GM21528 (cell line): Measurements from ENCODE around the gene CD300LB.
"Not testable (repeated sequence)": the region's sequence is repeated elsewhere in the genome, so short reads cannot be mapped to it uniquely, and the experiment has no call there.

Source experiments
- ATAC-seq: cut with Tn5 transposase; IDR thresholded peaks from one replicate; pipeline ENCODE4 v1.9.1; 2021; ENCODE audit warnings: mild to moderate bottlenecking, moderate library complexity; ENCODE audit not compliant: unreplicated experiment, low FRiP score

Gene CD300LB

DNA sequence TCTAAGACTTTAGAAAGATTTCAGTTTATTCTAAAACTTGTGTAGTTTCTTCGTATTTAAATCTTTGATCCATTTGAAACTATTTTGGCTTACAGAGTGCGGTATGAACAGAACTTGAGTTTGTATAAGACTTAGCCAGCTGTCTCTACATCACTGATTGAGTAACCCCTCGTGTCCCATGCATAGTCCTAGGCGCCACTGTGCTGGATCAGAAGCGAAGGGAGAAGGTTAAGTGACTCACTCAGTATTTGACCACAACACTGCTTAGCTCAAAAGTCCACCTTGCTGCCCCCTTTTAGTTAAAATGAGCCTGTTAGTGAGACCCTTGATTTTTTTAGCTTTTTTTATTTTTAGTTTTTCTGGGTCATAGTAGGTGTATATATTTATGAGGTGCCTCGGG is 28.4 kb downstream of the CD300LB start:
- no peak for ATAC-seq

DNA sequence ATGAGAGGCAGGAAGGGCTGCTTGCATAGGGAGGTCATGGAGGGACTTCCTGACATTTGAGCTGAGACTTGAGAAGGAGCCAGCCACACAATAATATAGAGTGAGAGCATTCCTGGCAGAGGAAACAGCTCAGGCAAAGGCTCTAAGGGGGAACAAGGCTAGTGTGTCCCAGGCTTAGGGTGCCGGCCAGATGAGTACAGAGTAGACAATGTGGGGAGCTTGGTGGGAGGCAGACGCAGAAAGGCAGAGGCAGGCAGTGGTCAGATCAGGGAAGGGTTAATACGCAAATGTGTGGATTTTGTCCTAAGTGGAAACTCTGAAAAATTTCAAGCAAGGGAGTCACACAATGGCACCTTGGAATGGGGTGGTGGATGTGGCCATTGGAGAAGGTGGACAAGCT is 31.3 kb downstream of the CD300LB start:
- ATAC-seq: no peak

DNA sequence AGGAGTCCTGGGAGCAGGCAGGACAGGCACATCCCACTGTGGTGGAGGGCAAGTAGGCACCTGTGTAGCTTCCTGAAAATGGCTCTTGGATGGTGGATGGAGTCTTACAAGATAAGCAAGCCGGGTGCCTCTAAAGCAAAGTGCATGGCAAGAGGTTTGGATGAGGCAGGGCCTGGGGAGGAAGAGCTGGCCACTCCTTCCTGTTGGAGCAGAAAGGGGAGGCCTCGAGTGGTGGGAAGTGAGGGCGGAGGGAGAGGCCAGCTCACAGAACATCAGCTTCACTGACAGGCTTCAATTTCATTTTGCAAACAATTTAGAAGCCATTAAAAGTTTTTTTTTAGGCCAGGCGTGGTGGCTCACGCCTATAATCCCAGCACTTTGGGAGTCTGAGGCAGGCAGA is 33.8 kb downstream of the CD300LB start:
- ATAC-seq: no peak

DNA sequence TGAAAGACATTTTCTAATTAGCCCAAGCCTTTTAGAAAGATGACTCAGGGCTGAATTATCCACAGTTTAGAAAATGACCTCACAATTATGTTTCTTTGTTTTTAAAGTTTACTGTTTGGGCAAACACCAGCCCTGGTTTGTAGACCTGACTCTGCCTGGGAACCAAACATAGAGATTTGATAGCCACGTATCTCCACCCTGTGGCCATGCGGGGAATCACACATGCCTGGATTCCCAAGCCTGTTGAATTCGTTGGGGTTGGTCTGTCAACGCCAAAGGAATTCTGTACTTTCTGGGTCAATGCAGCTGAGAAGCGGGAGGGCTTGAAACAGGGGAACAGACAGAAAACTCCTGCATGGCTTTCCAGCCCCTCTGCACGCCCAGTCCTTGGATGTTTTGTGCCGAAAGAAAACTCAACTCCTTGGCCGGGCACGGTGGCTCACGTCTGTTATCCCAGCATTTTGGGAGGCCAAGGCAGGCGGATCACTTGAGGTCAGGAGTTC is 37.9 kb downstream of the CD300LB start:
- ATAC-seq: no peak

DNA sequence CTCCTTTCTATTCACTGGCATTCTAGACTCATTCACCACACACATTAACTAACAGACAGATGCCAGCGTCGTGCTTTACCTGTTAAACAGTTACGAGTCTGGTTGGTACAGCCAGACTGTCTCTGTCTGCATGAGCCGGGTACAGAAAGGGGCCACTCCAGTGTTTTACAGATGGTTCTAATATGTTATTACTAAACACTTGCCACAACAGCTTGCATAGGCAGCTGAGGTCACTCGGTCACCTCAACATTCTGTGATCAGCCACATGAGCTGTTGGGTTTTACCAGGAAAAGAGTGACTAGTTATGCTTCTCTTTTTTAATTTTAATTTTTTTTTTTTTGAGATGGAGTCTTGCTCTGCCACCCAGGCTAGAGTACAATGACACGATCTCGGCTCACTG is 39.6 kb downstream of the CD300LB start:
- ATAC-seq: no peak

DNA sequence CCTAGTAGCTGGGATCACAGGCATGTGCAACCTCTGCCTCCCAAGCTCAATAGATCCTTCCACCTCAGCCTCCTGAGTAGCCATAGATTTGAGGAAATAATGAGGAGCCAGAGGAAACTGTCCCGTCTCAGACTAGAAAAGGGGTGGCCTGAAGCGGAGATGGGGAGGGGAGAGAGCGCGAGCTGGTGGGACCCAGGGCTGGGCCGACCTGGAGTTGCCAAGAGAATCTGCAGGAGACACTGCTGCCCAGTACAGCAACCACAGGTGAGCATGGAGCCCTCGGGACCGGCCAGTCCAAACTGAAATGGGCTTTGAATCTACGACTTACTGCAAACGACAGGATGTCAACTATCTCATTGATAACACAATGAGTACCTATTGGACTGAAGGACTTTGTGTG is 40.6 kb downstream of the CD300LB start:
- no peak for ATAC-seq

DNA sequence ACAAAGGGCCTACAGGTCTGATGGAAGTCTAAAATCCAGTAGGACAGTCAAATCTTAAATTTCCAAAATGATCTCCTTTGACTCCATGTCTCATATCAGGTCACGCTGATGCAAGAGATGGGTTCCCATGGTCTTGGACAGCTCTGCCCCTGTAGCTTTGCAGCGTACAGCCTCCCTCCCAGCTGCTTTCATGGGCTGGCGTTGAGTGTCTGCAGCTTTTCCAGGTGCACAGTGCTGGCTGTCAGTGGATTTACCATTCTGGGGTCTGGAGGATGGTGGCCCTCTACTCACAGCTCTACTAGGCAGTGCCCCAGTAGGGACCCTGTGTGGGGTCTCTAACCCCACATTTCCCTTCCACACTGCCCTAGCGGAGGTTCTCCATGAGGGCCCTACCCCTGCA is 43.0 kb downstream of the CD300LB start:
- ATAC-seq: not testable (repeated sequence)

DNA sequence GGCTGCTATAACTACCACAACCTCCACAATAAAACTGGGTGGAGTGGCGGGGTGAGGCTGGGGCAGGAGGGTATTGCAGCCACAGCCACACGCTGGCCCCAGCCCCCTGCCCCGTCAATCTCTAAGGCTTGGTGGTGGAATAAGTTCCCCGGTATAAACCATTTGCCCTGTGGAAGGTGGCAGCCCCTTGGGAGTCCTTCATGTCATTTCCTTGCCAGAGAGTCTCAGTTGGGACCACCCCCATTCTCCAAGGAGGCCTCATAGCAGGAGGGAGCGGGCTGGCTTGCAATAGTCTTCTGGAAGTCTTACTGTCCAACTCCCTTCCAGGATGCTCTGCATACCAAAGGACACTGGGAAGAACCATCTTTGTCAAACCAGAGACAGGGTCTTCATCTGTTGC is 45.4 kb downstream of the CD300LB start:
- no peak for ATAC-seq

DNA sequence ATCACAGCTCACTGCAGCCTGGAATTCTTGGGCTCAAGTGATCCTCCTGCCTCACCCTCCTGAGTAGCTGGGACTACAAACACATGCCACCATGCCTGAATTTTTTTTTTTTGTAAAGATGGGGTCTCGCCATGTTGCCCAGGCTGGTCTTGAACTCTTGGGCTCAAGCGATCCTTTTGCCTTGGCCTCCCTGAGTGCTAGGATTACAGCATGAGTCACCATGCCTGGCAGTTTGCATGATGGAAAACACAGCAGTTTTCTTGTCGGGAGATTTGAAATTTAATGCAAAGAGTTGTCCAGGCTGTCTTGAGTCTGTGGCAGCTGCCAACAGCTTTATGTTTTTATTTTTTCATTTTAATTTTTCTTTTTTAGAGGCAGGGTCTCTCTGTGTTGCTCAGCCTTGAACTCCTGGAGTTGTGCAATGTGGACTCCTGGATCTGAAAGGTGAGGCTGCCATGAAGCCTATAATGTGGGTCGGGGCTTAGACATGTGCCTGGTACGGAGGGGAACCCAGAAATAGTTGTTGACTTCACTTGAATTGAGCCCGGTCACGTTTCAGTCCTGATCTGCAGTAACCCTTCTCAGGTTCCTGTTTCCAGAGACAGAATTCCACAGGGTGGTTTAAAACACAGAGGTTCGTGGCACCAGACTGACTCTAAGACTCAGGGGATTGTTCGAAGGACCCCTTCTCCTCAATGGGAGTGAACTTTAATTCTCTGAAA is 46.1 kb downstream of the CD300LB start:
- no peak for ATAC-seq

DNA sequence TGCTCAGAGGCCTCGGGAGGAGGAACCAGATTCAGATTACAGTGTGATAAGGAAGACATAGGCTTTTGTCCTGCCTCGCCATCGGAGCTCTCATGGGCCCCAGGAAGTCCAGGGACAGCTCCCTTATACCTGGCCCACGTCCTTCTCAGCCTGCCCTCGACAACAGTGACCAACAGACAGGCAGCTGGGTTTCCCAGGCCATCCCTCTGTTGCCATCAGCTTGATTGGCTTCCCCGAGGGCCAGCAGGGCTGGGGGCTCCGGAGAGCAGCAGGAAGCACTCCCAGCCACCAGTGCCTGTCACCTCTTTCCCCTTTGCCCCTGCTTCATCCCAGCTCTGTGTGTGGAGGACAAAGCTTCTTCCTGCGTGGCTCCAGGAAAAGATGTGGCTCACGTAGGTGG is 47.2 kb downstream of the CD300LB start:
- ATAC-seq: no peak

DNA sequence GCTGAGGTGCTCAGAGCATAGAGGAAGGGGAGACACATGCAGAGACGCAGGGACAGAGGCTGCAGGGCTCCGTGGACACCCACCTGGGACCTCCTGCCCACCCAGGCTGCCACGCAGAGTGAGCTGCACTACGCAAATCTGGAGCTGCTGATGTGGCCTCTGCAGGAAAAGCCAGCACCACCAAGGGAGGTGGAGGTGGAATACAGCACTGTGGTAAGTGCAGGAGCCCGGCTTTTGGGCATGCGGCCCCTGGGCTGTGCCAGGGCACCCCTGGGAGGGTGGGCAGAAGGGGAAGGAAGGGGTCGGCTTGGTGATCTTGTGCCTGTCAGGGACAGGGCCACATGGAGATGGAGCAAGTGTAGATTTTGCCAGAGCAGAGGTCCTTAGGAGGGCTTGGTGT is 49.7 kb downstream of the CD300LB start:
- no peak for ATAC-seq

DNA sequence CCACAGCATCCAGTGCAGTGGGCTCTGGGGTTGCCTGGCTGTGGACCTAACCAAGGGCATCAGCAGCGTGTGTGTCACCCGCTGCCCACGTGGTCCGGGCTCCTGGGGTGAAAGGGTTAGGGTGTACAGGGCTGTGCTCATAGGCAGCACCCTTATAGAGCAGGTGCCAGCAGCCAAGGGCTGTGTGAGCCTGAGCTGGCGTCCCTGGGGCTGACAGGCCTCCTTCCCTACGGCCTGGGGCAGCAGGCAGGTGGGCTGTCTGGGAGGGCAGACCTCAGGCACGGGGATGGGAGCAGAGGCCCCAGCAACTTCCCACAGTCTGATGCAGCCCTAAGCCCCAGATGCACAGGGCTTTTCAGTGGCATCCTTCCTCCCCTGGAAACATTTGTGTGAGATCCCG is 51.0 kb downstream of the CD300LB start:
- ATAC-seq: no peak

DNA sequence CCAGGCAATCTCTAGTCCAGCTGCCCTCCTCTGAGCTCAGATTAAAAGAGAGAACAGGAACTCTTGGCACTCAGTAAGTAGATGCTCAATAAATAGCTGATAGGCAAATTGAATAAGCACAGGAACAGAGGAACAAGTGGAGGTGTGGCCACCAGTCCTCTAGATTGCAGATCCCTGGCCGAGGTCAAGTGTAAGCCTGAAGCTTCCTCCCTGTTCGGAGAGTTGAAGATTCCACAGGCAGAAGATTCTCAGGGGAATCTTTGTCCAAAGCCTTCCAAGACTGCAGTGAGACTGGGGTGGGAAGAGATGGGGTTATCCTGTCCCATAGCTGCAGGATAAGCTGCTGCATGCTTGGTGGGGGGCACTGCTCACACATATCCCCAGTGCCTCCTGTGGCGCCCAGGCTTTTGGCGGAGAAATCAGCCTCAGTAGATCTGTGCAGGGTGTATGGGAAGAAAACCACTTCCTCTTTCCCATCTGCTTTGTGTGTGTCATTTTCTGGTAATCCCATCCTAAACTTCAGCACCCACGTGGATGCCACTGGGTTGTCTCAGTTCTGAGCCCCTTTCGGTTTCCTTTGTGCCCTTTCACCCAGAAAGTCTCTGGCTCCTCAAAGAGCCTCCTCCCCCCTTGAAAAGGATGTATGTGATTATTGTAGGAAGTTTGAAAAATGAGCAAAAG is 52.7 kb downstream of the CD300LB start:
- no peak for ATAC-seq

DNA sequence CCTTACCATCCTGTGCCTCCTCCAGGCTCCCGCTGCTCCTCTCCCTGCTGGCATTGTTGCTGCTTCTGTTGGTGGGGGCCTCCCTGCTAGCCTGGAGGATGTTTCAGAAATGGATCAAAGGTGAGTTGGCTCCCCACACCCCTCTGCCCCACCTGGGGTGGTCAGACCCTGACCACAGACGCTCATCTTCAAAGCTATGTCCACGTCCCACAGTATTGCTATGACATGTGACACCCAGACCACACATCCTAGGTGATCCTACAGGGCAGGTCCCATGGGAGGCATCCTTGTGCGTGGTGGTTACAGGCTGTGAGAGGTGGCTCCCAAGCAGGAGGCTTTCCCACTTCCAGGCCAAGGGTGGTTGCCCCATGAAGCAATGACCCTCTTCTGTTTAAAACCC is 53.9 kb downstream of the CD300LB start:
- no peak for ATAC-seq

DNA sequence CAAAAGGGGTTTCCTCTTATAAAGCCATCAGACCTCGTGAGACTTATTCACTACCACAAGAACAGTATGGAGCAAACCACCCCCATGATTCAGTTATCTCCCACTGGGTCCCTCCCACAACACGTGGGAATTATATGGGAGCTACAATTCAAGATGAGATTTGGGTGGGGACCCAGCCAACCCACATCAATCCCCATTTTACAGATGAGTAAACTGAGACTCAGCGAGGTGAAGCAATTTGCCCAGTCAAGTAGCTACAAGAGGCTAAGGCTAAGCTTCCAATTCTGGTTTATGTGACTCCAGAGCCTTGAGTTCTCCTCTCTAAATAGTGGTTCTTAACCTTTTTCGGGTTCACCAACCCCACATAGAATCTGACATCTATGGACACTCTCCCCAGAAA is 56.1 kb downstream of the CD300LB start:
- ATAC-seq: no peak

DNA sequence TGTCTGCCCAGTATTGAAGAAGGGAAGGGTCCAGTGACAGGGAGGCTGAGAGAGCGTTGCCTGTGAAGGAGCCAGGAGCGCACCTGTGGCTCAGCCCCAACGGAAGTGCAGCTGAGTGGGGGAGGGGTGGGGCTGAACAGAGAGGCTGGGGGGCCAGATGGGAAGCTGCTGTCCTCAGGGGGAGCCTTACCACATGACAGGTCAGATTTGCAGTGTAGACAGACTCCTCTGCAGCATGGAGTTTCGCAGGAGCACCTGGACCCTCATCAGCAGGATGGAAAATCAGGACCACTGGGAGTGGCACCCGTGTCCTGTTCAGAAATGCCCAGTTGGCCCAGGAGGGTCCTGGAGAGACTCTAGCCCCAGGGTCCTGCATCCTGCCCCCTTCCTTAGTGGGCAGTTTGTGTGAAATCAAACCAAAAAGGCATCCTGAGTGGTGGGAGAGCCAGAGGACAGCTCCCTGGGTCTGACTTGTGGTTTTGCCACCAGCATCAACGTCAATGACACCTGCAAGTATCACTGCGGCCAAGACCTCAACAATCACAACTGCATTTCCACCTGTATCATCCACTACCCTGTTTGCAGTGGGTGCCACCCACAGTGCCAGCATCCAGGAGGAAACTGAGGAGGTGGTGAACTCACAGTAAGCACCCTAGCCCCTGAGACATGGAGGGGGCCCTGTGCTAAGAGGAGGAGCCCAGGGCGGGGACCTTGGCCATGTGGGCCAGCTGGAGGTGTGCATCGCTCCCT is 57.1 kb downstream of the CD300LB start:
- ATAC-seq: no peak

DNA sequence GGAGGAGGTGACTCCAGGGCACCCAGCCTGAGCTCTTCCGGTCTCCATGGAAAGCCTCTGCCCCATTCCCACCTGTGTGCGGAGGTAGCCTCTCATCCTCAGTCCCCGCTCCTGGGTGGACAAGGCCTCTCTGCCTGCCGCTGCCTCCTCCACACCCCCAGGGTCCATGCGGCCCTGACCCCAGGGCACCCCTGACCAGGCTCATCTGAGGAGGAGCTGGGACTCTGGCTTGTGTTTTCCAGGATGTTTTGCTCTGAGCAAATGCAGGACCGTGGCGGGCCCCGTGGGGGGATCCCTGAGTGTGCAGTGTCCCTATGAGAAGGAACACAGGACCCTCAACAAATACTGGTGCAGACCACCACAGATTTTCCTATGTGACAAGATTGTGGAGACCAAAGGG is 58.0 kb downstream of the CD300LB start:
- ATAC-seq: no peak

DNA sequence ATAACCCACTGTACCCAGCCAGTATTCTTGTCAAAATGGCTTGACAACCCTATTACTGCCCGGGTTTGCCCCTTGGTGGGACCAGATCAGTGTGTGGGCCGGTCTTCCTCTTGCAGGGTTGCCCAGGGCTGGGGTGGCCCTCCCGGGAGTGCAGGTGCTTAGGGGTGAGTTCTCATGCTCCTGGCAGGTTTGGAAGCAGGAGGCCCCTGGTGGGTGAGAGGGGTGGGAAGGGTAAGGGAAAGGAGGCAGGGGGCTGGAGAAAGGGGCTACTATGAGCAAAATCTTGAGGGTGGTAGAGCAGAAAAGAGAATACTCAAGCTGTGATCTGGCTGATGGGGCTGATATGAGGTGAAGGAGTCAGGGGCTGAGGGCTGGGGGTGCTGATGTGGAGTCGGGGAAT is 58.4 kb downstream of the CD300LB start:
- ATAC-seq: no peak

DNA sequence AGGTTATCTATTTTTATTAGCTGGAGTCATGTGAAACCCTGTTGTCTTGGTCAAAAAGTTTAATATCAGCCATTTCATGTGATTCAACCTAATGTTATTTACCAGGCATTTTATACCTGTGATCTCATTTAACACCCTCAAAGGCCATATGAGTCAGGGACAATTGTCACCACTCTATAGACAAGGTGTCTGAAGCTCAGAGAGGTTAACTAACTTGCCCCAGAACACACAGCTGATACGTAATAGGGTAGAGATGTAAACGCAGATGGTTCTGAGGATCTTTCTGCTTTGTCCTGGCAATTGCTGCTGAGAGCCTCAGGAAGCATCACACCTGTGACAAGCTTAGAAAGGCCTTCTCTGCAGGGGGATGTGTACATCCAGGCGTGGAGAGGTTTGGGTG is 59.9 kb downstream of the CD300LB start:
- ATAC-seq: no peak
